ENCODE data around the gene MAMSTR. TPM values are rescaled to one million over a fixed set of nuclear protein-coding genes. Genes with fewer than 3 reads are reported as not detected.

MAMSTR gene
- total and polyA plus RNA-seq, 2 donors (not counting 1 experiment from before 2014, with no cell fraction given): 0.60 to 1.6 TPM

GRCh38 chr19:48665786-48666185 lies 53.7 kb downstream of the MAMSTR start:
- CTCF ChIA-PET: interaction anchor here (1.1 kb wide), 1 partner anchor 73 kb away, joined by 3 read pairs; no protein-coding TSS in a partner anchor
- H3K9ac ChIP-seq (ENCODE audit: low read length): no peak overlapping the region
- POLR2A ChIA-PET: no interaction called here

GRCh38 chr19:48664476-48664875 lies 55.0 kb downstream of the MAMSTR start:
- WGBS (ENCODE audit: insufficient coverage): 96% methylated on average over 14 of the region's 14 CpGs
- no peaks in the 10 kb centered on the region for H3K79me2 ChIP-seq (ENCODE audit: control insufficient read depth, insufficient read depth, low read length)
- H2AFZ ChIP-seq (ENCODE audit: insufficient read depth, low read depth, low read length, poor library complexity, severe bottlenecking): no peak overlapping the region
- DNase-seq: no peak
- peaks cover 3% of the 10 kb centered on the region for H3K9me3 Mint-ChIP-seq (ENCODE audit: insufficient read depth)
- H3K4me1 ChIP-seq (ENCODE audit: control insufficient read depth in 2 of 2, insufficient read depth in 2 of 2, low read length in 2 of 2): peaks cover 8 to 19% of the 10 kb centered on the region in 2 donors
- no peak for ATAC-seq (ENCODE audit: low read depth)
- no peak for TF ChIP-seq EZH2 (IDR thresholded peaks at IDR 0.05; ENCODE audit: borderline replicate concordance, insufficient read depth, low read depth, low read length, poor library complexity, severe bottlenecking)
- no peak for TF ChIP-seq CTCF (IDR thresholded peaks at IDR 0.05)
- ChIA-PET CTCF (interaction anchor here (0.8 kb wide), 1 partner anchor 178 kb away, joined by 3 read pairs; no protein-coding TSS in a partner anchor), POLR2A (no interaction called here)
- no peaks in the 10 kb centered on the region for H3K36me3 ChIP-seq (replicated peaks in 1 of 2; ENCODE audit: control extremely low read depth in 1 of 2, control insufficient read depth in 1 of 2, extremely low read depth in 1 of 2, insufficient read depth in 2 of 2, low read length in 1 of 2)
- H3K27me3 ChIP-seq (replicated peaks in 1 of 4; ENCODE audit: control extremely low read depth in 1 of 4, control insufficient read depth in 3 of 4, insufficient read depth in 4 of 4, low read length in 3 of 4): no peaks in the 10 kb centered on the region
- H3K4me2 ChIP-seq (replicated peaks; ENCODE audit: low read depth, low read length, poor library complexity, severe bottlenecking): no peak overlapping the region
- H3K27ac ChIP-seq (ENCODE audit: low read length in 2 of 2): no peak overlapping the region
- no peak overlapping the region for H3K9ac ChIP-seq (ENCODE audit: low read length)
- no peak overlapping the region for H3K27ac Mint-ChIP-seq
- H4K20me1 ChIP-seq (ENCODE audit: control insufficient read depth, insufficient read depth, low read length, poor library complexity, severe bottlenecking): no peaks in the 10 kb centered on the region
- no peak overlapping the region for H3K4me3 Mint-ChIP-seq
- H3K27me3 Mint-ChIP-seq: no peaks in the 10 kb centered on the region
- H3K4me3 ChIP-seq (ENCODE audit: control extremely low read depth in 1 of 5, extremely low read depth in 1 of 5, insufficient read depth in 1 of 5, low read depth in 2 of 5, low read length in 4 of 5): no peak overlapping the region
- peaks cover 0 to 4% (median 0%) of the 10 kb centered on the region in 3 donors for H3K9me3 ChIP-seq (ENCODE audit: control extremely low read depth in 1 of 3, control insufficient read depth in 2 of 3, insufficient read depth in 1 of 3, low read length in 2 of 3)
- H3K4me1 Mint-ChIP-seq: peaks cover 13% of the 10 kb centered on the region
- intact Hi-C loops (cut with micrococcal nuclease): no loop called here

More at GRCh38 chr19:48665786-48666185, 53.7 kb downstream of the MAMSTR start:
- Mint-ChIP-seq H3K27ac (no peak overlapping the region), H3K27me3 (no peaks in the 10 kb centered on the region), H3K4me3 (no peak overlapping the region), H3K4me1 (peaks cover 7% of the 10 kb centered on the region), H3K9me3 (ENCODE audit: insufficient read depth) (peaks cover 3% of the 10 kb centered on the region)
- intact Hi-C loops (cut with micrococcal nuclease): no loop called here
- Histone ChIP-seq H3K4me1 (ENCODE audit: control insufficient read depth in 2 of 2, insufficient read depth in 2 of 2, low read length in 2 of 2) (peaks cover 6 to 7% of the 10 kb centered on the region in 2 donors), H3K9me3 (ENCODE audit: control extremely low read depth in 1 of 3, control insufficient read depth in 2 of 3, insufficient read depth in 1 of 3, low read length in 2 of 3) (peaks cover 0 to 6% (median 0%) of the 10 kb centered on the region in 3 donors), H3K36me3 (replicated peaks in 1 of 2; ENCODE audit: control extremely low read depth in 1 of 2, control insufficient read depth in 1 of 2, extremely low read depth in 1 of 2, insufficient read depth in 2 of 2, low read length in 1 of 2) (no peaks in the 10 kb centered on the region), H3K4me3 (ENCODE audit: control extremely low read depth in 1 of 5, extremely low read depth in 1 of 5, insufficient read depth in 1 of 5, low read depth in 2 of 5, low read length in 4 of 5) (no peak overlapping the region), H2AFZ (ENCODE audit: insufficient read depth, low read depth, low read length, poor library complexity, severe bottlenecking) (no peak overlapping the region), H3K4me2 (replicated peaks; ENCODE audit: low read depth, low read length, poor library complexity, severe bottlenecking) (no peak overlapping the region), H3K79me2 (ENCODE audit: control insufficient read depth, insufficient read depth, low read length) (no peaks in the 10 kb centered on the region), H3K27ac (ENCODE audit: low read length in 2 of 2) (no peak overlapping the region), H4K20me1 (ENCODE audit: control insufficient read depth, insufficient read depth, low read length, poor library complexity, severe bottlenecking) (no peaks in the 10 kb centered on the region), H3K27me3 (replicated peaks in 1 of 4; ENCODE audit: control extremely low read depth in 1 of 4, control insufficient read depth in 3 of 4, insufficient read depth in 4 of 4, low read length in 3 of 4) (no peaks in the 10 kb centered on the region)
- DNase-seq (no peak), ATAC-seq (ENCODE audit: low read depth) (no peak)
- 100% methylated on average over 2 of the region's 6 CpGs for WGBS (ENCODE audit: insufficient coverage)
- TF ChIP-seq EZH2 (IDR thresholded peaks at IDR 0.05; ENCODE audit: borderline replicate concordance, insufficient read depth, low read depth, low read length, poor library complexity, severe bottlenecking): no peak
- TF ChIP-seq CTCF (IDR thresholded peaks at IDR 0.05): no peak

All from B cell (primary cell).